ENCODE data around the gene EME2. TPM values are rescaled to one million over a fixed set of nuclear protein-coding genes. Genes with fewer than 3 reads are reported as not detected.

The EME2 gene
- total RNA-seq, 1 donor from 2014 or later = 6.8 TPM

DNA sequence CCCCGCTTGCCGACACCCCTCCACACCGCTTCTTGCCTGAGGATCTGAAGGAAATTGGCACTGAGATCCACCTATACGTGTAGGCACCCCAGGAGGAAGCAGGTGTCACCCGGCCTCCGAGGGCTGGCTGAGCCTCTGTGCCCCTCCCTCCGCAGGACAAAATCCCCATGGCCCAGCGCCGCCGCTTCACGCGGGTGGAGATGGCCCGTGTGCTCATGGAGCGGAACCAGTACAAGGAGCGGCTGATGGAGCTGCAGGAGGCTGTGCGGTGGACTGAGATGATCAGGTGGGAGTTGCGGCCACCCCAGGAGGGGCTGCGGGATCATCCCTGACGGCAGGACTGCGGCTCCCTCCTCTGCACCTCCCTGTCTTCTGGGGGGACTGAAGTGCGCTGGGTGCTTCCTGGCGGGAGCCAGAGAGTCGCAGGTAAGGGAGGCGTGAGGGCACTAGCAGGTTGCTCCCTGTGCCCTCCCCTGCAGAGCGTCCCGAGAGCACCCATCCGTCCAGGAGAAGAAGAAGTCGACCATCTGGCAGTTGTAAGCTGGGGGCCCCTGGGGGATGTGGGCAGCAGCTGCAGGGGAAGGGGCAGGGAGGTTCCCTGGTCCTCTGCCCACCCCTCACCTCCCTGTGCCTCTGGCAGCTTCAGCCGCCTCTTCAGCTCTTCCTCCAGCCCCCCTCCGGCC, 10.3 kb upstream of the EME2 start:
- no peaks in the 10 kb centered on the region for H3K27me3 ChIP-seq (ENCODE audit: control insufficient read depth, insufficient read depth, low read length)
- TF ChIP-seq, protein P1, sequence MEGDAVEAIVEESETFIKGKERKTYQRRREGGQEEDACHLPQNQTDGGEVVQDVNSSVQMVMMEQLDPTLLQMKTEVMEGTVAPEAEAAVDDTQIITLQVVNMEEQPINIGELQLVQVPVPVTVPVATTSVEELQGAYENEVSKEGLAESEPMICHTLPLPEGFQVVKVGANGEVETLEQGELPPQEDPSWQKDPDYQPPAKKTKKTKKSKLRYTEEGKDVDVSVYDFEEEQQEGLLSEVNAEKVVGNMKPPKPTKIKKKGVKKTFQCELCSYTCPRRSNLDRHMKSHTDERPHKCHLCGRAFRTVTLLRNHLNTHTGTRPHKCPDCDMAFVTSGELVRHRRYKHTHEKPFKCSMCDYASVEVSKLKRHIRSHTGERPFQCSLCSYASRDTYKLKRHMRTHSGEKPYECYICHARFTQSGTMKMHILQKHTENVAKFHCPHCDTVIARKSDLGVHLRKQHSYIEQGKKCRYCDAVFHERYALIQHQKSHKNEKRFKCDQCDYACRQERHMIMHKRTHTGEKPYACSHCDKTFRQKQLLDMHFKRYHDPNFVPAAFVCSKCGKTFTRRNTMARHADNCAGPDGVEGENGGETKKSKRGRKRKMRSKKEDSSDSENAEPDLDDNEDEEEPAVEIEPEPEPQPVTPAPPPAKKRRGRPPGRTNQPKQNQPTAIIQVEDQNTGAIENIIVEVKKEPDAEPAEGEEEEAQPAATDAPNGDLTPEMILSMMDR (IDR thresholded peaks at IDR 0.05; ENCODE audit: insufficient read depth, low read length, poor library complexity, severe bottlenecking) = no peak
- H3K4me3 ChIP-seq (ENCODE audit: low read depth, low read length) = no peak overlapping the region
- DNase-seq (ENCODE audit: low read depth) = no peak
- H3K36me3 ChIP-seq (ENCODE audit: control insufficient read depth, insufficient read depth, low read length) = no peaks in the 10 kb centered on the region

DNA sequence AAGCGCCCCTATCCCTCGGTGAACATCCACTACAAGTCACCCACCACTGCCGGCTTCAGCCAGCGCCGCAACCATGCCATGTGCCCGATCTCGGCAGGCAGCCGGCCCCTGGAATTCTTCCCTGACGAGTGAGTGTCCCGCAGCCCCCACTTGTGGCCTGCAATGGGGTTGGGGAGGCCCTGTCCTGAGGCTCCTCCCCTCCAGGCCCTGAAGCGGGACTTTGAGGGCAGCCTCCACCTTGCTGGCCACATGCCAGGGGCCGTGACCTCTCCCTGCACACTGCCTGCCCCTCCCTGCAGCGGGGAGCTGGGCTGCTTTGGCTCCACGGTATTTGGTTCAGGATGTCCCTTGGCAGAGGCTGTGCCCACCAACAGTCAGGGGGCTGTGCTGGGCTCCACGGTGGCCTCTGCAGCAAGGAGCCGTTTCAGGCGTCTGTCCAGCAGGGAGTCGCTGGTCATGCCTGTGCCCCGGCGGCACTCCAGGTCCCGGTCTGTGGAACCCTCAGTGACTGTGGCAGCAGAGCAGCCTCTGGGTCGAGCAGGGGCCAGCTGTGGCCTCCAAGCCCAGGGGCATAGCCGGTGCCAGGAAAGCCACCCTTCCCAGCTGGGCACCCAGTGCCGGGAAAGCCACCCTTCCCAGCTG, 9.6 kb upstream of the EME2 start:
- TF ChIP-seq, protein P1 (IDR thresholded peaks at IDR 0.05; ENCODE audit: insufficient read depth, low read length, poor library complexity, severe bottlenecking) = no peak

DNA sequence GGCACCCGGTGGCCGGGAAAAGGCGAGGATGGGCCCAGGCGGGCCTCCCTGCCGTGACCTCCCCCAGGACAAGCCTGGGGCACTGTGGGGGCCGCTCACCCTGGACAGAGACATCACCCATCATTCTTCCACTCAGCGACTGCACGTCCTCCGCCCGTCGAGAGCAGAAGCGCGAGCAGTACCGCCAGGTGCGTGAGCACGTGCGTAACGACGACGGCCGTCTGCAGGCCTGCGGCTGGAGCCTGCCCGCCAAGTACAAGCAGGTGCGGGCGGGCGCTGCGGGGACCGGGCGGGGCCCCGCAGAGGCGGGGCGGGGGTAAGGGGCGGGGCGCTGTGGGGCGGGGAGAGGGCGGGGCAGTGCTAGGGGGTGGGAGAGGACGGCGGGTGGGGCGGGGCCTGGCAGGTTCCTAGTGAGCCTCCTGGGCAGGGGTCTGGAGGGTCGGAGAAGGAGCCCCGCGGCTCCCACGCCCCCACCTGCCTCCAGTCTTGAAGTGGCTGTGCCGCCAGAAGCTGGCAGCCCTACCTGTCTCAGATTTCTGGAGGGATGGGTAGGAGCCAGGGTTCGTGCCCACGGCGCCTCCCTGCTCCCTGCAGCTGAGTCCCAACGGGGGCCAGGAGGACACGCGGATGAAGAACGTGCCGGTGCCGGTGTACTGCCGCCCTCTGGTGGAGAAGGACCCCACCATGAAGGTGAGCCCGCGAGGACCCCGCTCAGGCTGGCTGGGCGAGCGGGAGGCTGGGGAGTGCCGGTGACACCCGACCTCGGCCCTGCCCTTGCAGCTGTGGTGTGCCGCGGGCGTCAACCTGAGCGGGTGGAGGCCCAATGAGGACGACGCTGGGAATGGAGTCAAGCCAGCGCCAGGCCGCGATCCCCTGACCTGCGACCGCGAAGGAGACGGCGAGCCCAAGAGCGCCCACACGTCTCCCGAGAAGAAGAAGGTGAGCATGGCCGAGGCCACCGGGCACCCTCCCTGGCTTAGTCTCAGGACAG, 8.8 kb upstream of the EME2 start:
- H3K4me3 ChIP-seq (ENCODE audit: low read depth, low read length) = no peak overlapping the region
- no peaks in the 10 kb centered on the region for H3K27me3 ChIP-seq (ENCODE audit: control insufficient read depth, insufficient read depth, low read length)
- no peak for DNase-seq (ENCODE audit: low read depth)
- H3K36me3 ChIP-seq (ENCODE audit: control insufficient read depth, insufficient read depth, low read length) = peaks cover 2% of the 10 kb centered on the region
- TF ChIP-seq, protein P1 (IDR thresholded peaks at IDR 0.05; ENCODE audit: insufficient read depth, low read length, poor library complexity, severe bottlenecking) = peak; percentile 75

More for the DNA sequence above, 9.6 kb upstream of the EME2 start:
- Histone ChIP-seq H3K27me3 (ENCODE audit: control insufficient read depth, insufficient read depth, low read length) (no peaks in the 10 kb centered on the region), H3K36me3 (ENCODE audit: control insufficient read depth, insufficient read depth, low read length) (peaks cover 2% of the 10 kb centered on the region), H3K4me3 (ENCODE audit: low read depth, low read length) (no peak overlapping the region)
- no peak for DNase-seq (ENCODE audit: low read depth)

DNA sequence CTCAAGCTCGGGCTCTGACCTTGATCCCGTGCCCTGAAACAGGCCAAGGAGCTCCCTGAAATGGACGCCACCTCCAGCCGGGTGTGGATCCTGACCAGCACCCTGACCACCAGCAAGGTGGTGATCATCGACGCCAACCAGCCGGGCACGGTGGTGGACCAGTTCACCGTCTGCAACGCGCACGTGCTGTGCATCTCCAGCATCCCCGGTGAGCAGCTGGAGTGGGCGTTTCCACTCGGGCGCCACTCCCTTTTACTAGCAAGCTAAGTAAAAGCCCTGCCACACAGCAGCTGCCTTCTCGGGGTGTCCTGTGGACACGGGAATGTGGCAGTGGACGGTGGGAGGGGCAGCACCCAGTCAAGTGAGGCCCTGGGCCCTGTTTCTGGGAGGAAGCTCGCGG, 7.6 kb upstream of the EME2 start:
- peaks cover 2% of the 10 kb centered on the region for H3K36me3 ChIP-seq (ENCODE audit: control insufficient read depth, insufficient read depth, low read length)
- no peak for DNase-seq (ENCODE audit: low read depth)
- H3K27me3 ChIP-seq (ENCODE audit: control insufficient read depth, insufficient read depth, low read length) = no peaks in the 10 kb centered on the region
- TF ChIP-seq, protein P1 (IDR thresholded peaks at IDR 0.05; ENCODE audit: insufficient read depth, low read length, poor library complexity, severe bottlenecking) = no peak
- H3K4me3 ChIP-seq (ENCODE audit: low read depth, low read length) = no peak overlapping the region

DNA sequence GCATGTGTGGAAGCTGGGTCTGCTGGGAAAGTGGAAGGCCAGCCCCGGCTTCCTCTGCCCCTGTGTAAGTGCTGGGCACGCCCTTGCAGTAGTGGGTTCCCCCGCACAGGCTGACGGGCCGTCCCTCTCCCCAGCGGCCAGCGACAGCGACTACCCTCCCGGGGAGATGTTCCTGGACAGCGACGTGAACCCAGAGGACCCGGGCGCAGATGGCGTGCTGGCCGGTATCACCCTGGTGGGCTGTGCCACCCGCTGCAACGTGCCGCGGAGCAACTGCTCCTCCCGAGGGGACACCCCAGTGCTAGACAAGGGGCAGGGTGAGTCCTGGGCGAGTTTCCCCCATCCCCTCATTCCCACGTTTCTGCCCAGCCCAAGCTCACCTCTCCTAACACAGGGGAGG, 6.8 kb upstream of the EME2 start:
- peaks cover 2% of the 10 kb centered on the region for H3K36me3 ChIP-seq (ENCODE audit: control insufficient read depth, insufficient read depth, low read length)
- no peak overlapping the region for H3K4me3 ChIP-seq (ENCODE audit: low read depth, low read length)

More for the DNA sequence above, 6.8 kb upstream of the EME2 start:
- H3K27me3 ChIP-seq (ENCODE audit: control insufficient read depth, insufficient read depth, low read length) = no peaks in the 10 kb centered on the region
- TF ChIP-seq, protein P1 (IDR thresholded peaks at IDR 0.05; ENCODE audit: insufficient read depth, low read length, poor library complexity, severe bottlenecking) = no peak
- no peak for DNase-seq (ENCODE audit: low read depth)

All from kidney epithelial cell (primary cell).